ENCODE data around the gene PHLPP1.
"Not testable (repeated sequence)": the region's sequence is repeated elsewhere in the genome, so short reads cannot be mapped to it uniquely, and the experiment has no call there.

The PHLPP1 gene

GRCh38 chr18:62715436-62715758, at the start of gene PHLPP1:
TSS of gene PHLPP1 (plus strand) at chr18:62715541. CDS start at chr18:62715684, 143 bp downstream.
- no peak for DNase-seq

GRCh38 chr18:62669225-62669624, 46.1 kb upstream of the PHLPP1 start:
- no peak for DNase-seq

GRCh38 chr18:62670573-62670972, 44.8 kb upstream of the PHLPP1 start:
- no peak for DNase-seq

- no peak for DNase-seq
Observed at GRCh38 chr18:62672600-62672999, 42.7 kb upstream of the PHLPP1 start.

- DNase-seq = no peak
Observed at GRCh38 chr18:62678847-62679485, 36.4 kb upstream of the PHLPP1 start.

- no peak for DNase-seq
Observed at GRCh38 chr18:62682371-62682770, 33.0 kb upstream of the PHLPP1 start.

GRCh38 chr18:62683935-62684334, 31.4 kb upstream of the PHLPP1 start:
- no peak for DNase-seq

- no peak for DNase-seq
Observed at GRCh38 chr18:62688743-62689317, 26.5 kb upstream of the PHLPP1 start.

- DNase-seq = no peak
Observed at GRCh38 chr18:62690236-62690815, 25.0 kb upstream of the PHLPP1 start.

- DNase-seq = no peak
Observed at GRCh38 chr18:62693659-62694058, 21.7 kb upstream of the PHLPP1 start.

GRCh38 chr18:62697636-62698035, 17.7 kb upstream of the PHLPP1 start:
- DNase-seq = no peak

GRCh38 chr18:62702259-62702658, 13.1 kb upstream of the PHLPP1 start:
- no peak for DNase-seq

GRCh38 chr18:62706879-62707278, 8.5 kb upstream of the PHLPP1 start:
- not testable (repeated sequence) for DNase-seq

GRCh38 chr18:62709908-62710307, 5.4 kb upstream of the PHLPP1 start:
- DNase-seq = not testable (repeated sequence)

- DNase-seq = no peak
Observed at GRCh38 chr18:62710417-62710816, 4.9 kb upstream of the PHLPP1 start.

- no peak for DNase-seq
Observed at GRCh38 chr18:62711781-62712180, 3.6 kb upstream of the PHLPP1 start.

- DNase-seq = no peak
Observed at GRCh38 chr18:62713651-62714247, 1.6 kb upstream of the PHLPP1 start.

GRCh38 chr18:62714671-62715435, 488 bp upstream of the PHLPP1 start:
- peak; percentile 100 for DNase-seq

GRCh38 chr18:62715759-62716615, 646 bp downstream of the PHLPP1 start:
- peak; percentile 69 for DNase-seq

GRCh38 chr18:62716619-62717168, 1.4 kb downstream of the PHLPP1 start:
- DNase-seq = no peak

GRCh38 chr18:62717169-62717924, 2.0 kb downstream of the PHLPP1 start:
- DNase-seq = peak; percentile 25
